Lower leg skin (tissue), 3 donors: Measurements from ENCODE around the gene ARHGAP12.

ENCODE experiments used
- CTCF ChIP-seq, 3 donors: fragments of 450-650 bp; IDR thresholded peaks; one replicate each; pipeline ENCODE4 v1.5.1; 2016; ENCODE audit warnings: antibody characterized with exemption in 3 of 3, mild to moderate bottlenecking in 3 of 3, moderate library complexity in 2 of 3
- POLR2A ChIP-seq, 2 donors: fragments of 450-650 bp; IDR thresholded peaks; one replicate each; pipeline ENCODE4 v1.6.1; 2016 to 2017; ENCODE audit warnings: antibody characterized with exemption in 2 of 2, mild to moderate bottlenecking in 1 of 2, moderate library complexity in 1 of 2

- TF ChIP-seq CTCF (IDR thresholded peaks at IDR 0.05) (no peak), POLR2A (IDR thresholded peaks at IDR 0.05) (no peak)
Measured at GRCh38 chr10:31912898-31913850, 15.5 kb downstream of the ARHGAP12 start.
